Neutrophil (primary cell): ENCODE data around the gene GMEB2.
"Not testable (repeated sequence)": the region's sequence is repeated elsewhere in the genome, so short reads cannot be mapped to it uniquely, and the experiment has no call there.

ENCODE experiments used
- H3K27ac ChIP-seq: fragments of 200-600 bp; sonication (generic); 2 replicates; pipeline ENCODE4 v1.5.1; 2016; ENCODE audit warnings: mild to moderate bottlenecking, moderate library complexity
- H3K27me3 ChIP-seq: fragments of 200-600 bp; sonication (generic); 2 replicates; pipeline ENCODE4 v1.6.0; 2016; ENCODE audit warnings: mild to moderate bottlenecking
- H3K36me3 ChIP-seq: fragments of 200-600 bp; sonication (generic); 2 replicates; pipeline ENCODE4 v1.5.1; 2017
- H3K4me1 ChIP-seq, 2 experiments: fragments of 200-600 bp in 1 of 2; sonication (generic) in 1 of 2; 1 replicate in 1 of 2; 2 replicates in 1 of 2; pipeline versions ENCODE4 v1.5.1 to v1.6.1; 2013 to 2016; ENCODE audit warnings: low read depth in 1 of 2, low read length in 1 of 2, mild to moderate bottlenecking in 1 of 2, moderate library complexity in 1 of 2; ENCODE audit not compliant: control insufficient read depth in 1 of 2, insufficient read depth in 1 of 2
- H3K4me3 ChIP-seq, 2 experiments: fragments of 200-600 bp in 1 of 2; sonication (generic) in 1 of 2; 1 replicate in 1 of 2; 2 replicates in 1 of 2; pipeline ENCODE4 v1.5.1; 2013 to 2016; ENCODE audit warnings: low read depth in 1 of 2, low read length in 1 of 2, mild to moderate bottlenecking in 1 of 2, moderate library complexity in 1 of 2
- H3K9me3 ChIP-seq: fragments of 200-600 bp; sonication (generic); 2 replicates; pipeline ENCODE4 v1.5.1; 2016
- CTCF ChIP-seq: fragments of 200-600 bp; sonication (generic); IDR thresholded peaks from 2 replicates; pipeline ENCODE4 v1.5.1; 2016; ENCODE audit warnings: antibody characterized with exemption

Gene GMEB2

DNA sequence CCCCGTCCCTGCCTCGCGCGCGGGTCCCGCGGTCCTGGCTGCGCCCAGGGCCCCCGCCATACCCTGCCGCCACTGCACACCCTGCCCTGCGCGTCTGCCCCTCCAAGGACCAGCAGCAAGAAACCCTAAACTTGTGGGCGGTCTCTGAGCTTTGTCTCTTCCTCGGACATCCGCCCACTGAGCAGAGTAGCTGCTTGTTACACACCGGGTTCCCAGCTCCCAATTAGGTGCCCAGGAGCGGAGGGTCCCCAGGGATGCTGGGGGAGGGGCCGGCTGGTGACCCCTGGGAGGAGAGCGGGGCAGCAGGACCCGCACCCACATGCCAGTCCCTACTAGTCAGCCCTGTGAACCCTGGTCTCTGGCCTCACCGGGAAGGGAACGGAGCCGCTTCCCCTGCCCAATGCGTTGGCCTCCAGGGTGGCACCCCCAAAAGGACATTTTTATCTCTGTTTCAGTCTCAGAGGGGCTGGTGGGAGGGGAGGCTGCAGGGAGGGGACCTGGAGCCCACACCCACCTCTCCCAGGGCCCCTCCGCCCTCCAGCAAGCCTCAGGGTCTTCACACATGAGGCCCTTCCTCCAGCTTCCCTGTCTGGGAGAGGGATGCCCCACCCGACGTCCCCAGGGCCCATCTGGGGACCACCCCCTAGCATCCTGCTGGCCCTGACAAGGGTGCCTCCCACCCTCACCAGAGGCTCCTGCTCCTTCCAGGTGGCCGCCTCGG lies 15.8 kb upstream of the GMEB2 start:
- H3K27ac ChIP-seq, result peak overlapping the region; percentile 100
- H3K4me3 ChIP-seq, result peak overlapping the region; percentile 63 to 71
- no peak for TF ChIP-seq CTCF
- H3K27me3 ChIP-seq, result no peaks in the 10 kb centered on the region
- H3K4me1 ChIP-seq, result peaks cover 38 to 39% of the 10 kb centered on the region in 2 experiments
- H3K36me3 ChIP-seq, result no peaks in the 10 kb centered on the region
- no peaks in the 10 kb centered on the region for H3K9me3 ChIP-seq

- peaks cover 46% of the 10 kb centered on the region in 2 experiments for H3K4me1 ChIP-seq
- H3K4me3 ChIP-seq, result peak overlapping the region; percentile 88 to 95
- TF ChIP-seq CTCF, result peak; percentile 81
- H3K27me3 ChIP-seq, result no peaks in the 10 kb centered on the region
- peak overlapping the region; percentile 100 for H3K27ac ChIP-seq
- H3K9me3 ChIP-seq, result no peaks in the 10 kb centered on the region
- no peaks in the 10 kb centered on the region for H3K36me3 ChIP-seq
These were observed 15.1 kb upstream of the GMEB2 start for GRCh38 chr20:63641792-63642523.

GRCh38 chr20:63641146-63641791 lies 14.4 kb upstream of the GMEB2 start:
- Histone ChIP-seq H3K27me3 (no peaks in the 10 kb centered on the region), H3K9me3 (no peaks in the 10 kb centered on the region), H3K4me1 (peaks cover 51 to 52% of the 10 kb centered on the region in 2 experiments), H3K4me3 (peak overlapping the region; percentile 88 to 95), H3K27ac (peak overlapping the region; percentile 100), H3K36me3 (no peaks in the 10 kb centered on the region)
- TF ChIP-seq CTCF, result peak; percentile 2

DNA sequence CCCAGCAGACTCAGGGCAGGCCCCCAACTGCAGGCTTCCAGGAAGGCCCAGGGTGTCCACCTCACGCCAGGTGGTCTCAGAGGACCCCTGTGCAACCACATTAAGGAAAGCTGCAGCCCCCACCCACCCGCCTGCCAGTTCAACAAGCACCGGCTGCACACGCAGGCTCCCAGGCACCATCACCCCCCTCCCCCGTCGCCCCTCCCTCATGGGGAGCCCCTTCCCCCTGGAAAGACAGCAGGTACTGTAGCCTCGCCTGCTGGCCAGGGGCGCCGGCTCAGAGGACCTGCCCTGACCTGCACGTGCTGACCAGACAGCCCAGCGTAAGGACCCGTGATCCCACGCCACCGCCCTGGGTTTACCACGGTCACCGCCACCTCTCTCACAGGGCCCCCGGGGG lies 13.8 kb upstream of the GMEB2 start:
- not testable (repeated sequence) for H3K36me3 ChIP-seq, H3K9me3 ChIP-seq, H3K27me3 ChIP-seq
- peaks cover 56 to 58% of the 10 kb centered on the region in 2 experiments for H3K4me1 ChIP-seq
- peak overlapping the region; percentile 70 to 95 for H3K4me3 ChIP-seq
- peak overlapping the region; percentile 100 for H3K27ac ChIP-seq

GRCh38 chr20:63640086-63640485 lies 13.2 kb upstream of the GMEB2 start:
- H3K27ac ChIP-seq, result peak overlapping the region; percentile 100
- H3K4me3 ChIP-seq, result peak overlapping the region; percentile 70 to 95
- no peak for TF ChIP-seq CTCF
- no peaks in the 10 kb centered on the region for H3K9me3 ChIP-seq
- H3K36me3 ChIP-seq, result no peaks in the 10 kb centered on the region
- H3K27me3 ChIP-seq, result no peaks in the 10 kb centered on the region
- H3K4me1 ChIP-seq, result peaks cover 62 to 64% of the 10 kb centered on the region in 2 experiments
